OCI-LY3 (cell line): Measurements from ENCODE around the gene RING1.

Source experiments
- EZH2phosphoT487 ChIP-seq: fragments of 200-600 bp; shearing (Covaris generic); IDR thresholded peaks from 2 replicates; pipeline ENCODE4 v1.6.1; 2018; ENCODE audit warnings: antibody characterized with exemption, mixed run types, low read depth
- TF ChIP-seq, protein P1 (sequence below): fragments of 200-600, 300-600 bp; sonication (generic); IDR thresholded peaks from 2 replicates; pipeline ENCODE4 v1.5.1; 2014; ENCODE audit warnings: antibody characterized with exemption, low read length, low read depth

DNA sequence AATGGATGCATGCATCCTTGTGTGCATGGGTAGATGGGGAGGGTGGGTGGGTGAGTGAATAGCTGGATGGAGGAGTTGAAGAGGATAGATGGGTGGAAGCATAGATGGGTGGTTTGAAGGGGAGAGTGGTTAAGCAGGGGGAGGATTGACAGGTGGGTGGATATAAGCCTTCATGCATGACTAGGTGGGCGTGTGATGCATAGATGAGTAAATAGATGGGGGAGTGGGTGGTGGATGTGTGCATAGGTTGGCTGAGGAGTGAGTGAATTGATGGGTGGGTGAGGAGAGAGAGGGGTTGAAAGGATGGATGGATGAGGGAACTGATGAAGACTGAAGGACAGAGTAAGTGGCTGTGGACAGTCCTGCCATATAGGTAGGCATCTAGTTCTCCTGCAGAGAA, 20.5 kb upstream of the RING1 start:
- TF ChIP-seq, protein P1, sequence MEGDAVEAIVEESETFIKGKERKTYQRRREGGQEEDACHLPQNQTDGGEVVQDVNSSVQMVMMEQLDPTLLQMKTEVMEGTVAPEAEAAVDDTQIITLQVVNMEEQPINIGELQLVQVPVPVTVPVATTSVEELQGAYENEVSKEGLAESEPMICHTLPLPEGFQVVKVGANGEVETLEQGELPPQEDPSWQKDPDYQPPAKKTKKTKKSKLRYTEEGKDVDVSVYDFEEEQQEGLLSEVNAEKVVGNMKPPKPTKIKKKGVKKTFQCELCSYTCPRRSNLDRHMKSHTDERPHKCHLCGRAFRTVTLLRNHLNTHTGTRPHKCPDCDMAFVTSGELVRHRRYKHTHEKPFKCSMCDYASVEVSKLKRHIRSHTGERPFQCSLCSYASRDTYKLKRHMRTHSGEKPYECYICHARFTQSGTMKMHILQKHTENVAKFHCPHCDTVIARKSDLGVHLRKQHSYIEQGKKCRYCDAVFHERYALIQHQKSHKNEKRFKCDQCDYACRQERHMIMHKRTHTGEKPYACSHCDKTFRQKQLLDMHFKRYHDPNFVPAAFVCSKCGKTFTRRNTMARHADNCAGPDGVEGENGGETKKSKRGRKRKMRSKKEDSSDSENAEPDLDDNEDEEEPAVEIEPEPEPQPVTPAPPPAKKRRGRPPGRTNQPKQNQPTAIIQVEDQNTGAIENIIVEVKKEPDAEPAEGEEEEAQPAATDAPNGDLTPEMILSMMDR: no peak
- TF ChIP-seq EZH2phosphoT487: no peak
